ENCODE results near the gene CRK.
"Not testable (repeated sequence)": the region's sequence is repeated elsewhere in the genome, so short reads cannot be mapped to it uniquely, and the experiment has no call there.

CRK gene

GRCh38 chr17:1418476-1418875 lies 37.6 kb downstream of the CRK start:
- H3K4me3 ChIP-seq (ENCODE audit: control insufficient read depth in 1 of 7, extremely low read depth in 1 of 7, insufficient read depth in 4 of 7, low read depth in 2 of 7, low read length in 6 of 7); H3K27me3 ChIP-seq (replicated peaks in 2 of 5; ENCODE audit: control insufficient read depth in 4 of 5, insufficient read depth in 5 of 5, low read length in 4 of 5); H3K27ac ChIP-seq (ENCODE audit: insufficient read depth in 1 of 2, low read depth in 1 of 2, low read length in 2 of 2, poor library complexity in 1 of 2, severe bottlenecking in 2 of 2); H3K4me1 ChIP-seq (ENCODE audit: control extremely low read depth in 1 of 4, control insufficient read depth in 4 of 4, insufficient read depth in 4 of 4, low read length in 3 of 4); DNase-seq; CTCF ChIA-PET; H3K9me3 ChIP-seq (ENCODE audit: control extremely low read depth in 1 of 5, control insufficient read depth in 4 of 5, insufficient read depth in 2 of 5, low read depth in 1 of 5, low read length in 4 of 5): not testable (repeated sequence)
- WGBS (ENCODE audit: insufficient coverage): 98% methylated on average over 9 of the region's 10 CpGs
- peaks cover 10 to 26% (median 20%) of the 10 kb centered on the region in 4 experiments for H3K36me3 ChIP-seq (ENCODE audit: control insufficient read depth in 4 of 4, insufficient read depth in 4 of 4, low read length in 3 of 4)
- POLR2A ChIA-PET: interaction anchor here (0.6 kb wide), 2 partner anchors 95 to 209 kb away, joined by 3 to 4 read pairs; no protein-coding TSS in a partner anchor

DNA sequence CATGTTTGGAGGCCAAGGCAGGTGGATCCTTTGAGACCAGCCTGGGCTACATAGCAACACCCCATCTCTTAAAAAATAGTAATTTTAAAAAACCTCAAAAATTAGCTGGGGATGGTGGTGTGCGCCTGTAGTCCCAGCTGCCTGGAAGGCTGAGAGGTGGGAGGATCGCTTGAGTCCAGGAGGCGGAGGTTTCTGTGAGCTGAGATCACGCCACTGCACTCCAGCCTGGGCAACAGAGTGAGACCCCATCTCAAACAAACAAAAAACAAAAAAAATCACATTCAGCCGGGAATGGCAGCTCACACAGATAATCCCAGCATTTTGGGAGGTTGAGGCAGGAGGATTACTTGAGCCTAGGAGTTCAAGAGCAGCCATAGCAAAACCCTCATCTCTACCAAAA lies 39.6 kb downstream of the CRK start:
- Histone ChIP-seq H3K36me3 (ENCODE audit: control insufficient read depth in 4 of 4, insufficient read depth in 4 of 4, low read length in 3 of 4) (peaks cover under 1 to 10% (median 6%) of the 10 kb centered on the region in 4 experiments), H3K4me1 (ENCODE audit: control extremely low read depth in 1 of 4, control insufficient read depth in 4 of 4, insufficient read depth in 4 of 4, low read length in 3 of 4) (peaks cover 0 to 3% (median under 1%) of the 10 kb centered on the region in 4 experiments), H3K27ac (ENCODE audit: insufficient read depth in 1 of 2, low read depth in 1 of 2, low read length in 2 of 2, poor library complexity in 1 of 2, severe bottlenecking in 2 of 2) (no peak overlapping the region), H3K4me3 (ENCODE audit: control insufficient read depth in 1 of 7, extremely low read depth in 1 of 7, insufficient read depth in 4 of 7, low read depth in 2 of 7, low read length in 6 of 7) (no peak overlapping the region), H3K9me3 (ENCODE audit: control extremely low read depth in 1 of 5, control insufficient read depth in 4 of 5, insufficient read depth in 2 of 5, low read depth in 1 of 5, low read length in 4 of 5) (no peaks in the 10 kb centered on the region), H3K27me3 (replicated peaks in 2 of 5; ENCODE audit: control insufficient read depth in 4 of 5, insufficient read depth in 5 of 5, low read length in 4 of 5) (no peaks in the 10 kb centered on the region)
- no peak for DNase-seq
- ChIA-PET CTCF (interaction anchor here (0.7 kb wide), 1 partner anchor 36 kb away, joined by 3 read pairs; no protein-coding TSS in a partner anchor), POLR2A (interaction anchor here (1.1 kb wide), 1 partner anchor 27 kb away, joined by 3 read pairs; no protein-coding TSS in a partner anchor)
- 100% methylated on average over 4 of the region's 5 CpGs for WGBS (ENCODE audit: insufficient coverage)

GRCh38 chr17:1414634-1415033 lies 41.4 kb downstream of the CRK start:
- H3K4me3 ChIP-seq (ENCODE audit: control insufficient read depth in 1 of 7, extremely low read depth in 1 of 7, insufficient read depth in 4 of 7, low read depth in 2 of 7, low read length in 6 of 7): no peak overlapping the region
- ChIA-PET CTCF (interaction anchor here (1.3 kb wide), 1 partner anchor 9 kb away, joined by 6 read pairs; no protein-coding TSS in a partner anchor), POLR2A (no interaction called here)
- H3K4me1 ChIP-seq (ENCODE audit: control extremely low read depth in 1 of 4, control insufficient read depth in 4 of 4, insufficient read depth in 4 of 4, low read length in 3 of 4): peaks cover 0 to 3% (median under 1%) of the 10 kb centered on the region in 4 experiments
- H3K9me3 ChIP-seq (ENCODE audit: control extremely low read depth in 1 of 5, control insufficient read depth in 4 of 5, insufficient read depth in 2 of 5, low read depth in 1 of 5, low read length in 4 of 5): no peaks in the 10 kb centered on the region
- no peaks in the 10 kb centered on the region for H3K27me3 ChIP-seq (replicated peaks in 2 of 5; ENCODE audit: control insufficient read depth in 4 of 5, insufficient read depth in 5 of 5, low read length in 4 of 5)
- no peak overlapping the region for H3K27ac ChIP-seq (ENCODE audit: insufficient read depth in 1 of 2, low read depth in 1 of 2, low read length in 2 of 2, poor library complexity in 1 of 2, severe bottlenecking in 2 of 2)
- no peak for DNase-seq
- WGBS (ENCODE audit: insufficient coverage): 92% methylated on average over 10 of the region's 10 CpGs
- H3K36me3 ChIP-seq (ENCODE audit: control insufficient read depth in 4 of 4, insufficient read depth in 4 of 4, low read length in 3 of 4): no peaks in the 10 kb centered on the region

- no peak for DNase-seq
- no peaks in the 10 kb centered on the region for H3K9me3 ChIP-seq (ENCODE audit: control extremely low read depth in 1 of 5, control insufficient read depth in 4 of 5, insufficient read depth in 2 of 5, low read depth in 1 of 5, low read length in 4 of 5)
- CTCF ChIA-PET: interaction anchor here (1.3 kb wide), 1 partner anchor 10 kb away, joined by 6 read pairs; no protein-coding TSS in a partner anchor
- H3K27ac ChIP-seq (ENCODE audit: insufficient read depth in 1 of 2, low read depth in 1 of 2, low read length in 2 of 2, poor library complexity in 1 of 2, severe bottlenecking in 2 of 2): no peak overlapping the region
- no peaks in the 10 kb centered on the region for H3K36me3 ChIP-seq (ENCODE audit: control insufficient read depth in 4 of 4, insufficient read depth in 4 of 4, low read length in 3 of 4)
- no peak overlapping the region for H3K4me3 ChIP-seq (ENCODE audit: control insufficient read depth in 1 of 7, extremely low read depth in 1 of 7, insufficient read depth in 4 of 7, low read depth in 2 of 7, low read length in 6 of 7)
- H3K27me3 ChIP-seq (replicated peaks in 2 of 5; ENCODE audit: control insufficient read depth in 4 of 5, insufficient read depth in 5 of 5, low read length in 4 of 5): no peaks in the 10 kb centered on the region
- WGBS (ENCODE audit: insufficient coverage): 81% methylated on average over 6 of the region's 9 CpGs
- POLR2A ChIA-PET: no interaction called here
- peaks cover 0 to 3% (median under 1%) of the 10 kb centered on the region in 4 experiments for H3K4me1 ChIP-seq (ENCODE audit: control extremely low read depth in 1 of 4, control insufficient read depth in 4 of 4, insufficient read depth in 4 of 4, low read length in 3 of 4)
These were observed 41.9 kb downstream of the CRK start for GRCh38 chr17:1414001-1414574.

DNA sequence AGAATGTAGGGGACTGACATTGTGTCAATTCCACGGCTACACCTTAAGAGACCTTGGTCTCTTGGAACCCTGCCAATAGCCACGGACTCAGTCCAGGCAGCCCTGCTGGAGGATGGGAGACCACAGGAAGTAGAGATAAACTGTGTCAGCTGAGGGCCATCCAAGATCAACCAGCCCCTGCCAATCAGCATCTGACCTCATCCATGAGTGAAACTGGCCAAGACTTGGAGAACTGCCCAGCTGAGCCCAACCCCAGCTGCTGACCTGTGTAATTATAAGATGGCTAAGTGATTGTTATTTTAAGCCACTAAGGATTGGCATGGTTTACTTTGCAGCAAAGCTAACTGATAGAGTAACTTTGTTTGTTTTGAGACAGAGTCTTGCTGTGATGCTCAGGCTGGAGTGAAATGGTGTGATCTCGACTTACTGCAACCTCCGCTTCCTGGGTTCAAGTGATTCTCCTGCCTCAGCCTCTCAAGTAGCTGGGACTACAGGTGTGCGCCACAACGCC lies 42.7 kb downstream of the CRK start:
- Histone ChIP-seq H3K36me3 (ENCODE audit: control insufficient read depth in 4 of 4, insufficient read depth in 4 of 4, low read length in 3 of 4) (no peaks in the 10 kb centered on the region), H3K4me3 (ENCODE audit: control insufficient read depth in 1 of 7, extremely low read depth in 1 of 7, insufficient read depth in 4 of 7, low read depth in 2 of 7, low read length in 6 of 7) (no peak overlapping the region), H3K9me3 (ENCODE audit: control extremely low read depth in 1 of 5, control insufficient read depth in 4 of 5, insufficient read depth in 2 of 5, low read depth in 1 of 5, low read length in 4 of 5) (no peaks in the 10 kb centered on the region), H3K27ac (ENCODE audit: insufficient read depth in 1 of 2, low read depth in 1 of 2, low read length in 2 of 2, poor library complexity in 1 of 2, severe bottlenecking in 2 of 2) (no peak overlapping the region), H3K4me1 (ENCODE audit: control extremely low read depth in 1 of 4, control insufficient read depth in 4 of 4, insufficient read depth in 4 of 4, low read length in 3 of 4) (peaks cover 0 to 3% (median under 1%) of the 10 kb centered on the region in 4 experiments), H3K27me3 (replicated peaks in 2 of 5; ENCODE audit: control insufficient read depth in 4 of 5, insufficient read depth in 5 of 5, low read length in 4 of 5) (no peaks in the 10 kb centered on the region)
- ChIA-PET CTCF (interaction anchor here (1.3 kb wide), 1 partner anchor 11 kb away, joined by 6 read pairs; no protein-coding TSS in a partner anchor), POLR2A (no interaction called here)
- WGBS (ENCODE audit: insufficient coverage): 93% methylated on average over 3 of the region's 6 CpGs
- no peak for DNase-seq

DNA sequence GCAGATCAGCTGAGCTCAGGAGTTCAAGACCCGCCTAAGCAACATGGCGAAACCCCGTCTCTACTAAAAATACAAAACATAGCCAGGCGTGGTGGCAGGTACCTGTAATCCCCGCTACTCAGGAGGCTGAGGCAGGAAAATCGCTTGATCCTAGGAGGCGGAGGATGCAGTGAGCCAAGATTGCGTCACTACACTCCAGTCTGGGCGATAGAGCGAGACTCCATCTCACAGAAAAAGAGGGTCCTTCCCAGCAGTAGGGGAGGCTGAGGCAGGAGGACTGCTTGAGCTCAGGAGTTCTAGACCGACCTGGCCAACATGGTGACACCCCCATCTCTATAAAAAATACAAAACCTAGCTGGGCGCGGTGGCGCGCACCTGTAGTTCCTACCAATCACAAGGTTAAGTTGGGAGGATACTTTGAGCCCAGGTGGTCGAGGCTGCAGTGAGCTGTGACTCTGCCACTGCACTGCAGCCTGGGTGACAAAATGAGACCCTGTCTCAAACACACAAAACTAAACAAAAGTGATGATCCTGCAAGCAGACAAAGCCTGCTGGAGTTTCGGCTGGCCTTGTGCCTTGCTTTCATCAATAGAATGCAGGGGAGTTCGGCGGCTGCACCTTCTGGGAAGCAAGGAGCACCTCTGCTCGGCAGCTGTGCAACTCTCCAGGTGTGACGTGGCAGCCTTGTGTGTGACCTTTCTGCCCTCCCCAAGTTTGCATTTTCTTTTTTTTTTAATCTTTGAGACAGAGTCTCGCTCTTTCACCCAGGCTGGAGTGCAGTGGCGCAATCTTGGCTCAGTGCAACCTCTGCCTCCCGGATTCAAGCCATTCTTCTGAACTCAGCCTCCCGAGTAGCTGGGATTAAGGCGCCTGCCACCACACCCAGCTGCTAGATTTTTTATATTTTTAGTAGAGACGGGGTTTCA lies 43.6 kb downstream of the CRK start:
- Histone ChIP-seq H3K9me3 (ENCODE audit: control extremely low read depth in 1 of 5, control insufficient read depth in 4 of 5, insufficient read depth in 2 of 5, low read depth in 1 of 5, low read length in 4 of 5) (no peaks in the 10 kb centered on the region), H3K36me3 (ENCODE audit: control insufficient read depth in 4 of 4, insufficient read depth in 4 of 4, low read length in 3 of 4) (no peaks in the 10 kb centered on the region), H3K27ac (ENCODE audit: insufficient read depth in 1 of 2, low read depth in 1 of 2, low read length in 2 of 2, poor library complexity in 1 of 2, severe bottlenecking in 2 of 2) (no peak overlapping the region), H3K4me1 (ENCODE audit: control extremely low read depth in 1 of 4, control insufficient read depth in 4 of 4, insufficient read depth in 4 of 4, low read length in 3 of 4) (peaks cover 0 to 3% (median under 1%) of the 10 kb centered on the region in 4 experiments), H3K4me3 (ENCODE audit: control insufficient read depth in 1 of 7, extremely low read depth in 1 of 7, insufficient read depth in 4 of 7, low read depth in 2 of 7, low read length in 6 of 7) (no peak overlapping the region), H3K27me3 (replicated peaks in 2 of 5; ENCODE audit: control insufficient read depth in 4 of 5, insufficient read depth in 5 of 5, low read length in 4 of 5) (no peaks in the 10 kb centered on the region)
- POLR2A ChIA-PET: no interaction called here
- WGBS (ENCODE audit: insufficient coverage): 97% methylated on average over 21 of the region's 27 CpGs
- DNase-seq: no peak
- CTCF ChIA-PET: no interaction called here
